ENCODE measurements around the gene ZNRD2. TPM values are rescaled to one million over a fixed set of nuclear protein-coding genes. Genes with fewer than 3 reads are reported as not detected.

Gene ZNRD2
- polyA plus RNA-seq, 3 donors: 55.5 to 72.1 (median 62.8) TPM

- DNase-seq: no peak
Measured at GRCh38 chr11:65583589-65583988, 13.3 kb downstream of the ZNRD2 start.

- no peak for DNase-seq
Measured at GRCh38 chr11:65584106-65584505, 13.8 kb downstream of the ZNRD2 start.

GRCh38 chr11:65584723-65585171, 14.5 kb downstream of the ZNRD2 start:
- DNase-seq: no peak

- no peak for DNase-seq
Measured at GRCh38 chr11:65585396-65586246, 15.3 kb downstream of the ZNRD2 start.

- no peak for DNase-seq
Measured at GRCh38 chr11:65586247-65586630, 16.0 kb downstream of the ZNRD2 start.

GRCh38 chr11:65586676-65587075, 16.4 kb downstream of the ZNRD2 start:
- DNase-seq: no peak

- DNase-seq: no peak
Measured at GRCh38 chr11:65588199-65589054, 18.1 kb downstream of the ZNRD2 start.

GRCh38 chr11:65589444-65590239, 19.4 kb downstream of the ZNRD2 start:
- DNase-seq: no peak

- DNase-seq: no peak
Measured at GRCh38 chr11:65590240-65590738, 20.0 kb downstream of the ZNRD2 start.

- DNase-seq: no peak
Measured at GRCh38 chr11:65591939-65592857, 21.9 kb downstream of the ZNRD2 start.

- no peak for DNase-seq
Measured at GRCh38 chr11:65592858-65593517, 22.7 kb downstream of the ZNRD2 start.

GRCh38 chr11:65593518-65594414, 23.5 kb downstream of the ZNRD2 start:
- no peak for DNase-seq

GRCh38 chr11:65595131-65595530, 24.9 kb downstream of the ZNRD2 start:
- no peak for DNase-seq

GRCh38 chr11:65595543-65596281, 25.4 kb downstream of the ZNRD2 start, which contains the start of gene KCNK7:
Gene KCNK7 (minus strand): TSS chr11:65595800. CDS start chr11:65595772, 28 bp downstream.
- no peak for DNase-seq

- DNase-seq: no peak
Measured at GRCh38 chr11:65596520-65596919, 26.2 kb downstream of the ZNRD2 start.

- no peak for DNase-seq
Measured at GRCh38 chr11:65598258-65598699, 28.0 kb downstream of the ZNRD2 start.

GRCh38 chr11:65599216-65599954, 29.1 kb downstream of the ZNRD2 start:
- no peak for DNase-seq

GRCh38 chr11:65599955-65600246, 29.6 kb downstream of the ZNRD2 start:
- DNase-seq: no peak

All from renal pelvis (tissue), 4 donors.